Measurements from ENCODE around the gene TMEM219. TPM values are rescaled to one million over a fixed set of nuclear protein-coding genes. Genes with fewer than 3 reads are reported as not detected.

Gene TMEM219
- total RNA-seq, 1 donor from 2014 or later: 82.4 TPM

DNA sequence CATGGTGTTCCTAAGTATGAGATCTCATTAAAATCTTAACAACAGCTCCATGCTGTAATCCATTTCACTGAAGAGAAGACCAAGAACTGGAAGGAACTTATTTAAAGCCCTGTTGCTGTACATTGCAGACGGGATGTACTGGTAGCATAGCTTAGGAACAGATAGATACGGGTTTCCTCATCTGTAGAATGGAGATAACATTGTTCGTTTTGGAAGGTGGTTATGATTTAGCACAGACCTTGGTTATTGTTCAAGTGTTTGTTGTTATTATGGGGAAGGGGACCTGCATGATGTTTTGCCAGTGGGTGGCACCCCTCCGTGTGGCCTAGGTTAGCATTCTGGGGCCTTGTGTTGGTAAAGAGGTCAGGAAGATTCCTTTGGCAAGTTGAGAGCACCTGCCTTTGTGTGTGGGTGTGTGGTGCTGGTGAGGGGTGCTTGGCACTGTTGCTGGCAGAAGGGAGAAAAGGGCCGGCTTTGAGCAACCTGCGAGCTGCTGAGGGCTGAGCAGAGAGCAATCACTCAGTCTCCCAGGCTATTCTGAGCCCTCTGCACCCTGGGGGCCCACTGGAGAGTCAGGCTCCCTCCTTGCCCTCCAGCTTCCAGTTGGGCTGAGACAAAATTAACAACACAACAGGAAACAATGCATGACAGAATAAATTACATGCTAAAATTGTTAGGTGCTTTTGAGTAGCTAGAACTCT is 14.1 kb downstream of the TMEM219 start:
- intact Hi-C loops (cut with DNase I): no loop called here
- ATAC-seq (no peak), DNase-seq (ENCODE audit: low spot score) (no peak)

DNA sequence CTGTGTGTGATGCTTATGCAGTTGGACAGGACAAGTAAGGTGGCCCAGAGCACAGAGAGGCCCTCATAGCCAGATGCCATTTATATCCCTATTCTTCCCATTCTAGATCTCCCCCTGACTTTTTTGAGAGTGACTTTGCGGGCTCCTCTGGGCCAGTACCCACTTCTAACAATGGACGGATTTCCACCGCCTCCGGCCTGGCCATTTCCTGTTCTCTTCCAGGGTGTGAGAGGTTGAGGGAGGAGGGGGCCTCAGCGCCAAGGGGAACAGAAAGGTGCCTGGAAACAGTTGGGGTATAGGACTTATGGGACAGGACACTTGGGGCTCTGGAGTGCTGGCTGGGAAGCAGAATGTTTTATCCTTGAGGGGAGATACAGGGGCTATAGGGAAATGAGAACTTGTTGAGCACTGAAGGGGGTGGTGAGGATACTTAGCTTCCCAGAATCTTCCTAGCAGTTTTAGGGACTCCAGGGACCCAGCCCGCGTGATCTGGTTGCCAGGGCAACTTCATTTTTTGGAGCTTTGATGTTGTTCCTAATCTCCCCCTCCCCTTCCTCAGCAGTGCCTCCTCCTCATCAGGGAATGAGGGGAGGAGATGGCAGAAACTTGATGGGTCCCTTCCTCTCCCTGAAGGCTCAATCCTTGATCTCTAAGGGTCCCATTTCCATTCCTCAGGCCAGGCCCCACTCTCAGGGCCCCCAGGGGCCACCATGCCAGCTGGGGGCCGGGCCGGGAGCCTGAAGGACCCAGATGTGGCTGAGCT is 15.4 kb downstream of the TMEM219 start:
- DNase-seq (ENCODE audit: low spot score) (no peak), ATAC-seq (no peak)
- intact Hi-C loops (cut with DNase I): no loop called here

GRCh38 chr16:29978081-29978480 is 16.2 kb downstream of the TMEM219 start:
- intact Hi-C loops (cut with DNase I): no loop called here
- no peak for DNase-seq (ENCODE audit: low spot score)
- ATAC-seq: no peak

DNA sequence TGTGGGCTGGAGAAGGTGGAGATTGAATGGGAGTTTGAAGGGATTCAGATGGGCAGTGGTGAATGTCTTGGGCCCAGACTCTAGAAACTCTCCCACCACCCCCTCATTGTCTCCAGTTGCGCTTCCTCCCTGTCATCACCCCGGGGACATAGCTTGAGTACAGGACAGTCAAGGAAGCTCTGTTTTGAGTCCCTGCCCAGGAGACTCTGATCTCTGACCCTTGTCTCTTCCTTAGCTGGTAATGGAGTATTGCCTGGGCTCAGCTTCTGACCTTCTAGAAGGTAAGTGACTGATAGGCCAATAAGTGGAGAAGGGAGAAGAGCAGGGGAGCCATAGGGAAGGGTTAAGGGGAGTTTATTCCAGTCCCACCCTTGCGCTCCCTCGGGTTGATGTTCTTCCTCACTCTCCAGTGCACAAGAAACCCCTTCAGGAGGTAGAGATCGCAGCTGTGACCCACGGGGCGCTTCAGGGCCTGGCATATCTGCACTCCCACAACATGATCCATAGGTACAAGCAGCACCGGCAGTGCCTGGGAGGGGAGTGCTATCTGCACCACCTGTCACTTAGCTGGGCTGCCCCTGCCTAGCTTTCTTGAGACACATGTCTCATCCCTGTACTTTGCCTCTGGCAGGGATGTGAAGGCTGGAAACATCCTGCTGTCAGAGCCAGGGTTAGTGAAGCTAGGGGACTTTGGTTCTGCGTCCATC is 16.8 kb downstream of the TMEM219 start:
- intact Hi-C loops (cut with DNase I): no loop called here
- DNase-seq (ENCODE audit: low spot score): no peak
- no peak for ATAC-seq

DNA sequence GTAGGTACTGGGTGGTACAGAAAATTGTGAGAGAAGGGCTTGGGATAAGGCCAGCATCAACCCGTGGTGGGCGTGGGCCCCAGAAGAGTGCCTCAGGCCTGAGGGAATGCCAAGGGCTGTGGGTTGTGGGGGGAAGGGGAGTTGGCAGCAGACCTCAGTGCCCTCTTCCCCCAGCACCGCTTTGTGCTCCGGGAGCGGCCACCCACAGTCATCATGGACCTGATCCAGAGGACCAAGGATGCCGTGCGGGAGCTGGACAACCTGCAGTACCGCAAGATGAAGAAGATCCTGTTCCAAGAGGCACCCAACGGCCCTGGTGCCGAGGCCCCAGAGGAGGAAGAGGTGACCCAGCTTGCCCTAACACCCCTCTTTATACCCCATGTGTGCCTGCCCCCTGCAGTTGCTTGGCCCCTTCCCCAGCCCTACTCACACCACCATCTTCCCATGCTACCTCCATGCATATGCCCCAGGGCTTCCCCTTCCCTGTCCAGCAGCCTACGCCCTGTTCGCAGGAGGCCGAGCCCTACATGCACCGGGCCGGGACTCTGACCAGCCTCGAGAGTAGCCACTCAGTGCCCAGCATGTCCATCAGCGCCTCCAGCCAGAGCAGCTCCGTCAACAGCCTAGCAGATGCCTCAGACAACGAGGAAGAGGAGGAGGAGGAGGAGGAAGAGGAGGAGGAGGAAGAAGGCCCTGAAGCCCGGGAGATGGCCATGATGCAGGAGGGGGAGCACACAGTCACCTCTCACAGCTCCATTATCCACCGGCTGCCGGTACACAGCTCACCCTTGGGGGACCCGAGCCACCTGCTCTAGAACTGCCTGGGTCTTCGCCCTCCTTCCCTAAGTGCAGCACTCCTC is 20.9 kb downstream of the TMEM219 start:
- intact Hi-C loops (cut with DNase I): no loop called here
- ATAC-seq (peak; percentile 9), DNase-seq (ENCODE audit: low spot score) (peak; percentile 42)

DNA sequence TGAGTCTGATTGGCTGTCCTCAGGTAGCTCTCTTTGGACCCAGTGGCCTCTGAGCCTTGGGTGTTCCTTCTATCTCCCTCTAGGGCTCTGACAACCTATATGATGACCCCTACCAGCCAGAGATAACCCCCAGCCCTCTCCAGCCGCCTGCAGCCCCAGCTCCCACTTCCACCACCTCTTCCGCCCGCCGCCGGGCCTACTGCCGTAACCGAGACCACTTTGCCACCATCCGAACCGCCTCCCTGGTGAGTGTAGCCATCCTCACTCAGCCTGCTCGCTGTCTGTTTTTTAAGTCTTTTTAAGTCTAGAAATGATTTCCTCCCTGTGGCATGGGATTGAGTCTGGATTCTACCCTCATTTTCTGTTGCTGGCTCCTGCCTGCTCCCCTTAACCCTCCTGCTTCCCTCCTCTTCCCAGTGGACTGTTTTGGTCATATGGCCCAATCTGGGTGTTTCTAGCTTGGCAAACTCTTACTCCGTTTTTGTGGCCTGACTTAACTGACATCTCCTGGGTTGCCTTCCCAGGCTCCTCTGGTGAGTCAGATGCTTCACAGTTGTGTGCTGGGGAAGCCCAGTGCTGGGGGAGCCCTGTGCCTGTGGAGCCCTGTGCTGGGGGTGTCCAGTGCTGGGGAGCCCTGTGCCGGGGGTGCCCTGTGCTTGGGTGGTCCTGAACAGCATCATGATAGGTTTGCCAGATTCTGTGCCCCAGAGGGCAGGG is 21.7 kb downstream of the TMEM219 start:
- intact Hi-C loops (cut with DNase I): no loop called here
- DNase-seq (ENCODE audit: low spot score) (peak; percentile 49), ATAC-seq (no peak)

DNA sequence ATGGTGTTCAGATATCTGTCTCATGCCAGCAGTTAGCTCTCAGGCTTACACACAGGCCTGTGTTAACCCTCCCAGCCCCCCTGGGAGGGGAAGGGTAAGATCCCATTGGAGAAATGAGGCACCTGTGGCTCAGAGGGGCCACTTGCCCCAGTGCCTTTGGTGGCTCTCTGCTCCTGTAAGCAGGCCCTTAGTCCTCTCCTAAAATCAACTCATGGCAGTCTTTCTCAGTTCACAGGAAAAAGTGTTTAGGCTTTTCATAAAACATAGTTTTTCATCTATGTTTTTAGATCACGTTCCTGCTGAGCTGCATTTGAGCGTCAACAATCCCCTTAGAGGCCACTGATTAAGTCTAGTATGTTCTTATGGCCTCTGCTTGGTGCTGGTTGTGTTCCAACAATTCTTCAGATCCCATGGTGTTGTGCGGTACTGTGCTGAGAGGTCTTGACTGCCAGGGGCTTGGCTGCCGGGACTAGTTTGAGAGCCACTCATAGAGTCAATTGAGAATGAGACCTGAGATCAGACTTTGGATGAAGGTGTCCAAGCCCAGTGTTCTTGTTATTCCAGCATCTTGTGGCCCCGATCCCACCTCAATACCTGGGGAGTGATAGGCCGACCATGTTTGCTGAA is 22.4 kb downstream of the TMEM219 start:
- intact Hi-C loops (cut with DNase I): no loop called here
- DNase-seq (ENCODE audit: low spot score) (no peak), ATAC-seq (no peak)

DNA sequence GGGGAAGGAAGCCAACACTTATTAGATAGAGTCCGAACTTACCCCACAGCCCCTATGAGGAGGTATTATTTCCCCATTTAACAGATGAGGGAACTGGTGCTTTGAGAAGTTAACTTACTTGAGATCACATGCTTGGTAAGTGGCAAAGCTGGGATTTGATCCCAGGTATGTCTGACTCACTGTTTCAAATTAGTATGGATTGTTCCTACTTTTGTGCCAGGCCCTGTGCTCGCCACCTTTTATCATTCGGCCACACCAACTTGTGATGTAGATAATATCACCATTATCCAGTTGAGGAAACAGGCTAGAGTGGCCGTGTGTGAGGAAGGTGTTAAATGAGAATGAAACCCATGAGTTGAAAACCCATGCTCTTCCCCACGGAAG is 22.9 kb downstream of the TMEM219 start:
- no peak for ATAC-seq
- no peak for DNase-seq (ENCODE audit: low spot score)
- intact Hi-C loops (cut with DNase I): no loop called here

DNA sequence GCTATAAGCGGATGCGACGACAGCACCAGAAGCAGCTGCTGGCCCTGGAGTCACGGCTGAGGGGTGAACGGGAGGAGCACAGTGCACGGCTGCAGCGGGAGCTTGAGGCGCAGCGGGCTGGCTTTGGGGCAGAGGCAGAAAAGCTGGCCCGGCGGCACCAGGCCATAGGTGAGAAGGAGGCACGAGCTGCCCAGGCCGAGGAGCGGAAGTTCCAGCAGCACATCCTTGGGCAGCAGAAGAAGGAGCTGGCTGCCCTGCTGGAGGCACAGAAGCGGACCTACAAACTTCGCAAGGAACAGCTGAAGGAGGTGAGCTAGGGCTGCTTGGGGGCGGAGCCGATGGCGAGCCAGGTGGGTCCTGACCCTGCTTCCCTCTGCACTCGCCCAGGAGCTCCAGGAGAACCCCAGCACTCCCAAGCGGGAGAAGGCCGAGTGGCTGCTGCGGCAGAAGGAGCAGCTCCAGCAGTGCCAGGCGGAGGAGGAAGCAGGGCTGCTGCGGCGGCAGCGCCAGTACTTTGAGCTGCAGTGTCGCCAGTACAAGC is 23.5 kb downstream of the TMEM219 start:
- DNase-seq (ENCODE audit: low spot score) (no peak), ATAC-seq (no peak)
- intact Hi-C loops (cut with DNase I): no loop called here

GRCh38 chr16:29986231-29986630 is 24.4 kb downstream of the TMEM219 start:
- DNase-seq (ENCODE audit: low spot score): no peak
- ATAC-seq: no peak
- intact Hi-C loops (cut with DNase I): no loop called here

DNA sequence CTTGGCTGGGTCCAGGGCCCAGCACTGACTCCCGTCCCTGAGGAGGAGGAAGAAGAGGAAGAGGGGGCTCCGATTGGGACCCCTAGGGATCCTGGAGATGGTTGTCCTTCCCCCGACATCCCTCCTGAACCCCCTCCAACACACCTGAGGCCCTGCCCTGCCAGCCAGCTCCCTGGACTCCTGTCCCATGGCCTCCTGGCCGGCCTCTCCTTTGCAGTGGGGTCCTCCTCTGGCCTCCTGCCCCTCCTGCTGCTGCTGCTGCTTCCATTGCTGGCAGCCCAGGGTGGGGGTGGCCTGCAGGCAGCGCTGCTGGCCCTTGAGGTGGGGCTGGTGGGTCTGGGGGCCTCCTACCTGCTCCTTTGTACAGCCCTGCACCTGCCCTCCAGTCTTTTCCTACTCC is 25.1 kb downstream of the TMEM219 start:
- no peak for ATAC-seq
- DNase-seq (ENCODE audit: low spot score): no peak
- intact Hi-C loops (cut with DNase I): no loop called here

DNA sequence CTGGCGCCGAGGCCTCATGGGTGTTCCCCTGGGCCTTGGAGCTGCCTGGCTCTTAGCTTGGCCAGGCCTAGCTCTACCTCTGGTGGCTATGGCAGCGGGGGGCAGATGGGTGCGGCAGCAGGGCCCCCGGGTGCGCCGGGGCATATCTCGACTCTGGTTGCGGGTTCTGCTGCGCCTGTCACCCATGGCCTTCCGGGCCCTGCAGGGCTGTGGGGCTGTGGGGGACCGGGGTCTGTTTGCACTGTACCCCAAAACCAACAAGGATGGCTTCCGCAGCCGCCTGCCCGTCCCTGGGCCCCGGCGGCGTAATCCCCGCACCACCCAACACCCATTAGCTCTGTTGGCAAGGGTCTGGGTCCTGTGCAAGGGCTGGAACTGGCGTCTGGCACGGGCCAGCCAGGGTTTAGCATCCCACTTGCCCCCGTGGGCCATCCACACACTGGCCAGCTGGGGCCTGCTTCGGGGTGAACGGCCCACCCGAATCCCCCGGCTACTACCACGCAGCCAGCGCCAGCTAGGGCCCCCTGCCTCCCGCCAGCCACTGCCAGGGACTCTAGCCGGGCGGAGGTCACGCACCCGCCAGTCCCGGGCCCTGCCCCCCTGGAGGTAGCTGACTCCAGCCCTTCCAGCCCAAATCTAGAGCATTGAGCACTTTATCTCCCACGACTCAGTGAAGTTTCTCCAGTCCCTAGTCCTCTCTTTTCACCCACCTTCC is 25.6 kb downstream of the TMEM219 start:
- intact Hi-C loops (cut with DNase I): no loop called here
- ATAC-seq (peak; percentile 14), DNase-seq (ENCODE audit: low spot score) (no peak)

GRCh38 chr16:29988346-29989075 is 26.6 kb downstream of the TMEM219 start:
- DNase-seq (ENCODE audit: low spot score): no peak
- intact Hi-C loops (cut with DNase I): no loop called here
- ATAC-seq: no peak

DNA sequence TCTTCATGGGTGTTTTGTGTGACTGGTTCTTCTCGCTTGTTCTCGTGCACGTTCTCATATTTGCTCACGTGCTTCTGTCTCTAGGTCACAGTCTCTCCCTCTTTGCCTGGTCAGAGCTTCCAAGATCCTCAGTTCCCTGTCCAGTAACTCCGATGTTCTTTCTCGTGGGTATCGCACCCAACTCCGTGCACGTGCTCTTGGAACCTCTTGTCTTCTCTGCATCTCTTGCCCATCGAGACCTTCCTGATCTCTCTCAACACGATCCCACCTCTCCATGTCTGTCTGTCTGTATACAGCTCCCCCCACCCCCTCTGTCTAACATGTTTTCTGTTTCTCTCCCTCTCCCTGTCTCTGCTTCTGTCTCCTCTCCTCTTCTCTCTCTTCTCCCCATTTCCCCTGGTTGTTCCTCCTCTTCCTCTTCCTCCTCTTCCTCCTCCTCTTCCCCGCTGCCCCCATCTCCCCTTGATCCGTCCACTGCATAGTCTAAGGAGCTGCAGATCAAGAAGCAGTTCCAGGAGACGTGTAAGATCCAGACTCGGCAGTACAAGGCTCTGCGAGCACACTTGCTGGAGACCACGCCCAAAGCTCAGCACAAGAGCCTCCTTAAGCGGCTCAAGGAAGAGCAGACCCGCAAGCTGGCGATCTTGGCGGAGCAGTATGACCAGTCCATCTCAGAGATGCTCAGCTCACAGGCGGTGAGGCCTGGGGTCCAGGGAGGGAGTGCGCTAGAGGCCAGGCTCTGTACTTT is 27.4 kb downstream of the TMEM219 start:
- DNase-seq (ENCODE audit: low spot score) (no peak), ATAC-seq (no peak)
- intact Hi-C loops (cut with DNase I): no loop called here

GRCh38 chr16:29990034-29990433 is 28.2 kb downstream of the TMEM219 start:
- ATAC-seq (no peak), DNase-seq (ENCODE audit: low spot score) (no peak)
- intact Hi-C loops (cut with DNase I): no loop called here

All from sciatic nerve (tissue), 2 donors.